ENCODE results near the gene DISP1. TPM values are rescaled to one million over a fixed set of nuclear protein-coding genes. Genes with fewer than 3 reads are reported as not detected.

The DISP1 gene
- total RNA-seq, 4 donors from 2014 or later = 6.5 to 24.7 (median 15.4) TPM

DNA sequence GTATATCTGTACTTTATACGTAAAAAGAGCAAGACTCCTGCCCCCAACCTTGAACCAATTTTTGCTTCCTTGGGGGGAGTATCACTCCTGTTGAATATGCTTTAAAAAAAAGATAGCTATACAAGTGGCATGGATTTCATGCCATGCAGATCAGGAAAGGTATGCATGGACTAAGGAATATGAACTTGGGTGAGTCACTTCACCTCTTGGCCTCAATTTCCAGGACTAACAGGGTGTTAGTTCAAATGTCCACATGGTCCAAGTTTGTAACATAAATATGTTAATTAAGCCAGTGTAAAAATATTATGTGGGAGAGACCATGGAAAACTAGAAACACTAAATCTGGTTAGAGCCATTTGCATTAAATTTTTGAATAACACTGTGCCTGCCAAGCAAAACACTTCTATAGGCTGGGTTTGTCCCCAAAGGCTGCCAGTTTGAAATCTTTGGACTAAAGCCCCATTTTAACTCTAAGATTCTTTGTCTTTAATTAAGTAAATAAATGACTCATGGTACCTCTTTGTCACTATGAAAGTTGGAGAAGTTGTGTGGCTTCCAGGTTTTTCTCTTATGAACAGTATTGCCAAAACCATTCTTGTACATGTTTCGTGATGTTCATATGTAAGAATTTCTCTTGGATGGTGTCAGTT, 44.7 kb upstream of the DISP1 start:
- no peak overlapping the region for H3K27ac ChIP-seq
- no peaks in the 10 kb centered on the region for H3K36me3 ChIP-seq
- no peaks in the 10 kb centered on the region for H3K27me3 ChIP-seq
- ATAC-seq = no peak
- H3K9me3 ChIP-seq = peaks cover 0 to 17% (median 0%) of the 10 kb centered on the region in 3 donors
- TF ChIP-seq EP300 (IDR thresholded peaks at IDR 0.05) = no peak
- no peak for TF ChIP-seq POLR2A (IDR thresholded peaks at IDR 0.05)
- TF ChIP-seq POLR2AphosphoS5 (IDR thresholded peaks at IDR 0.05) = no peak
- TF ChIP-seq, protein P1, sequence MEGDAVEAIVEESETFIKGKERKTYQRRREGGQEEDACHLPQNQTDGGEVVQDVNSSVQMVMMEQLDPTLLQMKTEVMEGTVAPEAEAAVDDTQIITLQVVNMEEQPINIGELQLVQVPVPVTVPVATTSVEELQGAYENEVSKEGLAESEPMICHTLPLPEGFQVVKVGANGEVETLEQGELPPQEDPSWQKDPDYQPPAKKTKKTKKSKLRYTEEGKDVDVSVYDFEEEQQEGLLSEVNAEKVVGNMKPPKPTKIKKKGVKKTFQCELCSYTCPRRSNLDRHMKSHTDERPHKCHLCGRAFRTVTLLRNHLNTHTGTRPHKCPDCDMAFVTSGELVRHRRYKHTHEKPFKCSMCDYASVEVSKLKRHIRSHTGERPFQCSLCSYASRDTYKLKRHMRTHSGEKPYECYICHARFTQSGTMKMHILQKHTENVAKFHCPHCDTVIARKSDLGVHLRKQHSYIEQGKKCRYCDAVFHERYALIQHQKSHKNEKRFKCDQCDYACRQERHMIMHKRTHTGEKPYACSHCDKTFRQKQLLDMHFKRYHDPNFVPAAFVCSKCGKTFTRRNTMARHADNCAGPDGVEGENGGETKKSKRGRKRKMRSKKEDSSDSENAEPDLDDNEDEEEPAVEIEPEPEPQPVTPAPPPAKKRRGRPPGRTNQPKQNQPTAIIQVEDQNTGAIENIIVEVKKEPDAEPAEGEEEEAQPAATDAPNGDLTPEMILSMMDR (IDR thresholded peaks at IDR 0.05) = no peak
- 79 to 89% methylated on average over 1 to 2 of the region's 2 CpGs for WGBS, 2 donors (ENCODE audit: low coverage in 1 of 2)
- no peak overlapping the region for H3K4me3 ChIP-seq
- H3K4me1 ChIP-seq = no peaks in the 10 kb centered on the region

GRCh38 chr1:222772996-222773379, 41.9 kb upstream of the DISP1 start:
- Histone ChIP-seq H3K27ac (peak overlapping the region in 1 of 4 donors; percentile 28), H3K4me1 (peaks cover 0 to 6% (median 0%) of the 10 kb centered on the region in 3 donors), H3K27me3 (no peaks in the 10 kb centered on the region), H3K4me3 (no peak overlapping the region), H3K9me3 (peaks cover 0 to 17% (median 0%) of the 10 kb centered on the region in 3 donors), H3K36me3 (no peaks in the 10 kb centered on the region)
- whole genome bisulfite sequencing, 2 donors (ENCODE audit: low coverage in 1 of 2) = 41 to 60% methylated on average over 4 of the region's 4 CpGs
- TF ChIP-seq, protein P1 (IDR thresholded peaks at IDR 0.05) = no peak
- TF ChIP-seq POLR2A (IDR thresholded peaks at IDR 0.05) (no peak), POLR2AphosphoS5 (IDR thresholded peaks at IDR 0.05) (no peak), EP300 (IDR thresholded peaks at IDR 0.05) (no peak)
- ATAC-seq = no peak

DNA sequence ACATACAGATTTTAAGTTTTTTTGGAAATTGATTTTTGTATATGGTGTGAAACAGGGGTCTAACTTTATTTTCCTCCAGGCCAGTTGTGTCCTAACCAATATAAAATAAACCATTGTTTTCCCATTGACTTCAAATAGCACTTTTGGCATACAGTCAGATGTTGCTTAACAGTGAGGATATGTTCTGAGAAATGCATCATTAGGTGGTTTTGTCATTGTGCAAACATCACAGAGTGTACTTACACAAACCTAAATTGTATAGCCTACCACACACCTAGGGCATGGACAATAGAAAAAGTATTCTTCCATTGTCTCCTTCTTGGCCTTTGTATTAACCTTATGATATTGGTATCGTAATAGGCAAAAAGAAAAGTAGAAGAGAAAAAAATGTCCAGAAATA, 37.4 kb upstream of the DISP1 start:
- WGBS, 2 donors (ENCODE audit: low coverage in 1 of 2) = 100% methylated on average over 1 of the region's 1 CpG
- no peak for ATAC-seq

GRCh38 chr1:222777977-222778376, 36.9 kb upstream of the DISP1 start:
- peaks cover 0 to 6% (median 0%) of the 10 kb centered on the region in 3 donors for H3K4me1 ChIP-seq
- ATAC-seq = no peak
- H3K27ac ChIP-seq = no peak overlapping the region

More for the DNA sequence above, 37.4 kb upstream of the DISP1 start:
- TF ChIP-seq POLR2A (IDR thresholded peaks at IDR 0.05) (no peak), EP300 (IDR thresholded peaks at IDR 0.05) (no peak), POLR2AphosphoS5 (IDR thresholded peaks at IDR 0.05) (peak; percentile 49)
- TF ChIP-seq, protein P1 (IDR thresholded peaks at IDR 0.05) = no peak
- Histone ChIP-seq H3K27me3 (no peaks in the 10 kb centered on the region), H3K36me3 (no peaks in the 10 kb centered on the region), H3K27ac (no peak overlapping the region), H3K9me3 (no peaks in the 10 kb centered on the region), H3K4me3 (no peak overlapping the region), H3K4me1 (peaks cover 0 to 6% (median 0%) of the 10 kb centered on the region in 3 donors)

DNA sequence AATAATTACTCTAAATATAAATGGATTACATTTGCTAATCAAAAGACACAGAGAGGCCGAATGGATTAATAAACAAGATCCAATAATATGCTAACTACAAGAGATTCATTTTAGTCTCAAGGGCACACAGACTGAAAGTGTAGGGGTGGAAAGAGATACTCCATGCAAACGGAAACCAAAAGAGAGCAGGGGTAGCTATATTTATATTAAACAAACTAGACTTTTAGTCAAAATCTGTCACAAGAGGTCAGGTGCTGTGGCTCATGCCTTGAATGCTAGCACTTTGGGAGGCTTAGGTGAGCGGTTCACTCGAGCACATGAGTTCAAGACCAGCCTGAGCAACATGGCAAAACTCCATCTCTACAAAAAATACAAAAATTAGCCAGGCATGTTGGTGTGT, 33.6 kb upstream of the DISP1 start:
- Histone ChIP-seq H3K27me3 (no peaks in the 10 kb centered on the region), H3K27ac (no peak overlapping the region), H3K4me1 (peaks cover 0 to 6% (median 0%) of the 10 kb centered on the region in 3 donors), H3K9me3 (no peaks in the 10 kb centered on the region), H3K4me3 (no peak overlapping the region), H3K36me3 (no peaks in the 10 kb centered on the region)
- ATAC-seq = no peak
- no peak for TF ChIP-seq EP300 (IDR thresholded peaks at IDR 0.05)
- TF ChIP-seq POLR2A (IDR thresholded peaks at IDR 0.05) = no peak
- TF ChIP-seq POLR2AphosphoS5 (IDR thresholded peaks at IDR 0.05) = no peak
- 53 to 80% methylated on average over 4 of the region's 4 CpGs for WGBS, 2 donors (ENCODE audit: low coverage in 1 of 2)

More at GRCh38 chr1:222777977-222778376, 36.9 kb upstream of the DISP1 start:
- Histone ChIP-seq H3K36me3 (no peaks in the 10 kb centered on the region), H3K27me3 (no peaks in the 10 kb centered on the region), H3K4me3 (no peak overlapping the region), H3K9me3 (no peaks in the 10 kb centered on the region)
- no peak for TF ChIP-seq POLR2A (IDR thresholded peaks at IDR 0.05)
- TF ChIP-seq POLR2AphosphoS5 (IDR thresholded peaks at IDR 0.05) = peak; percentile 37
- 28 to 45% methylated on average over 2 of the region's 2 CpGs for WGBS, 2 donors (ENCODE audit: low coverage in 1 of 2)

DNA sequence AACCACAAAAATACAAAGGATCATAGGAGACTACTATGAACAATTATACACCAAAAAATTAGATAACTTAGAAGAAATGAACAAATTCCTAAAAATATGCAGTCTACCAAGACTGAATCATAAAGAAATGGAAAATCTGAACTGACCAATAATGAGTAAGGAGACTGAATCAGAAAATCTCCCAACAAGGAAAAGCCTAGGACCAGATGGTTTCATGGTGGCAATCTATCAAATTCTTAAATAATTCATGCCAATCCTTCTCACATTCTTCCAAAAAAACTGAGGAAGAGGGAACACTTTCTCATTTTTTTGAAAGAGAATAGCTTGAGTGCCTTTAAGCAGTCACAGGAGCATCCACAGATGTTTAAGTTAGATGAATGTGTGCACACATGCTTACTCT, 31.8 kb upstream of the DISP1 start:
- H3K36me3 ChIP-seq = no peaks in the 10 kb centered on the region
- H3K27me3 ChIP-seq = no peaks in the 10 kb centered on the region
- no peaks in the 10 kb centered on the region for H3K4me1 ChIP-seq
- no peak overlapping the region for H3K27ac ChIP-seq
- H3K4me3 ChIP-seq = no peak overlapping the region
- H3K9me3 ChIP-seq = no peaks in the 10 kb centered on the region
- TF ChIP-seq EP300 (IDR thresholded peaks at IDR 0.05) (no peak), POLR2A (IDR thresholded peaks at IDR 0.05) (no peak), POLR2AphosphoS5 (IDR thresholded peaks at IDR 0.05) (no peak)
- TF ChIP-seq, protein P1 (IDR thresholded peaks at IDR 0.05) = no peak
- no peak for ATAC-seq
